DMS153 (cell line): ENCODE measurements around the gene ITPR2.
"Not testable (repeated sequence)": the region's sequence is repeated elsewhere in the genome, so short reads cannot be mapped to it uniquely, and the experiment has no call there.

Source experiments
- DNase-seq: peaks from one replicate; lab custom pipeline; 2025; lab: John Stamatoyannopoulos, UW

Gene ITPR2

DNA sequence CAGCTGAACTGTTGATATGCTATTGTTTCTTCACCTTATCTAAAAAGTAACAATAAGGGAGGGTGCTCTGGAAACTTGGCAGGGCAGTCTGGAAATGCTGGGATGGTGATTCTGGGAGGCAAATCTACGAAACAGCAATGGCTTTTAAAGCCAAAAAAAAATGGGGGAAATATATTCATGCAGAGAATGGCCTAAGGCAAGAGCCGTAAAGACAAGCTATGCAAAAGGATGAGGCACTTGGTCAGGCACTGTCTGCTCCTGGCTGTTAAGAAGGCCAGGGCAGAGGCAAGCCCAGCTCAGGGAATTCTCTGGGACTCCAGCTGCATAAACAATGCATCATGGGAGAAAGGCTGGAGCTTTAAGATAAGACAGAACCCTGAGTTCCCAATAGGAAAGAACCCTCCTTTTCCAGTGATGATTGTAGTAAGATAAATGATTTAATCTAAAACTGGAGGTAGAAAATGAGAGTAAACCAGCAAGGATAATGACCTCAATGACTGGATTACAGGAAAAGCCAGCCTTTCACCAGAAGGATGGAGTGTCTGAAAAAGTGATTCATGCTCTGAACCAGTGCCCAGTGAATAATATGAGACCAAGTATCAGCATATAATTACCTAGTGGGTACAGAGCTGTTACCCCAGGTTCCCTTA, 46.0 kb downstream of the ITPR2 start:
- DNase-seq = no peak

DNA sequence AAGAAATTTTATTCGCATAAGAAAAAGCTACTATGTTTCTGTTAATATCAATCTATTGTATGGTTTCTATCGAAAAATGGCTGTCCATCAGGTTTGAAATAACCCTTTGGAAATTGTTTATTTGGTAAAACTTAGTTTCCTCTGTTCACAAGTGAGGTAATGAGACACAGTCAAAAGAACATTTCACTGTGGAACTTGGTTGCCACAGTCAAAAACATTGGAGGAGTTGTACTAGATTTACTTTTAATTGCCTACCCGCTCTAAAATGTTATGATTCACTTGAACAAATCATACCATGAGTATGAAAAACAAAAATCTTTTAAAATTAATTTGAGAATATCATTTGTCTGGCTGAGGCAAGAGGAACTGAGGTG, 46.5 kb downstream of the ITPR2 start:
- DNase-seq = no peak

DNA sequence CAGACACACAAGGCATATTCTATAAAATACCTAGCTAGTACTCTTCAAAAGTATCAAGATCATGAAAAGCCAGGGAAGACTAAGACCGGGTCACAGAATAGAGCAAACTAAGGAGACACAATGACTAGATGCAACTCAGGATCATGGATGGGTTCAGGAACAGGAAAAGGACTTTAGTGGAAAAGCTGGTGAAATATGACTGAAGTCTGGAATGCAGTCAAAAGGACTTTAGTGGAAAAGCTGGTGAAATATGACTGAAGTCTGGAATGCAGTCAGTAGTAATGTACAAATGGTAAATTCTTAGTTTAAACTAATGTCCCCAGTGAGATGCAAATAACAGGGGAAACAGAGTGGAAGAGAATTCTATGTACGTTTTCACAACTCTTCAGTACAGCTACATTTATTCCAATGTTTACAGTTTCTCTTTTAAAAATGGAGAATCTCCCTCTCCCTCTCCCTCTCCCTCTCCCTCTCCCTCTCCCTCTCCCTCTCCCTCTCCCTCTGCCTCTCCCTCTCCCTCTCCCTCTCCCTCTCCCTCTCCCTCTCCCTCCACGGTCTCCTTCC, 49.1 kb downstream of the ITPR2 start:
- not testable (repeated sequence) for DNase-seq

GRCh38 chr12:26783131-26783526, 49.9 kb downstream of the ITPR2 start:
- DNase-seq = no peak

- no peak for DNase-seq
Measured at GRCh38 chr12:26782372-26783130, 50.4 kb downstream of the ITPR2 start.

DNA sequence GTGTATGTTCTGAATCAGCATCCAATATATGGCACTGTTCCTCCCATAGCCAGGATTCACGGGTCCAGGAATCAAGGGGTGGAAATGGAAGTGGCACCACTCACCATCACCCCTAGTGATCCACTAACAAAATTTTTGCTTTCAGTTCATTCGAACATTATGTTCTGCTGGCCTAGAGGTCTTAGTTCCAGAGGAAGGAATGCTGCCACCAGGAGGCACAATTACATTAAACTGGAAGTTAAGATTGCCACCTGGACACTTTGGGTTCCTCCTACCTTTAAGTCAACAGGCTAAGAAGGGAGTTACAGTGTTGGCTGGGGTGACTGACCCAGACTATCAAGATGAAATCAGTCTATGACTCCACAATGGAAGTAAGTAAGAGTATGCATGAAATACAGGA, 52.3 kb downstream of the ITPR2 start:
- DNase-seq = not testable (repeated sequence)

DNA sequence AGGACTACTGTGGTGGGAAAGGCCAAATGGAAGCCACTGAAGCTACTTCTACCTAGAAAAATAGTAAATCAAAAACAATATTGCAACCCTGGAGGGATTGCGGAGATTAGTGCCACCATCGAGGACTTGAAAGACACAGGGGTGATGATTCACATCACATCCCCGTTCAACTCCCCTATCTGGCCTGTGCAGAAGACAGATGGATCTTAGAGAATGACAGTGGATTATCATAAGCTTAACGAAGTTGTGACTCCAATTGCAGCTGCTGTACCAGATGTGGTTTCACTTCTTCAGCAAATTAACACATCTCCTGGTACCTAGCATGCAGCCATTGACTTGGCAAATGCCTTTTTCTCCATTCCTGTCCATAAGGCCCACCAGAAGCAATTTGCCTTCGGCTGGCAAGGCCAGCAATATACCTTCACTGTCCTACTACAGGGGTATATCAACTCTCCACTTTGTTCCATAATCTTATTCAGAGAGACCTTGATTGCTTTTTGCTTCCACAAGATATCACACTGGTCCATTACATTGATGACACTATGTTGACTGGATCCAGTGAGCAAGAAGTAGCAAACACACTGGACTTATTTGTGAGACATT, 54.7 kb downstream of the ITPR2 start:
- not testable (repeated sequence) for DNase-seq

GRCh38 chr12:26777236-26777635, 55.8 kb downstream of the ITPR2 start:
- no peak for DNase-seq

DNA sequence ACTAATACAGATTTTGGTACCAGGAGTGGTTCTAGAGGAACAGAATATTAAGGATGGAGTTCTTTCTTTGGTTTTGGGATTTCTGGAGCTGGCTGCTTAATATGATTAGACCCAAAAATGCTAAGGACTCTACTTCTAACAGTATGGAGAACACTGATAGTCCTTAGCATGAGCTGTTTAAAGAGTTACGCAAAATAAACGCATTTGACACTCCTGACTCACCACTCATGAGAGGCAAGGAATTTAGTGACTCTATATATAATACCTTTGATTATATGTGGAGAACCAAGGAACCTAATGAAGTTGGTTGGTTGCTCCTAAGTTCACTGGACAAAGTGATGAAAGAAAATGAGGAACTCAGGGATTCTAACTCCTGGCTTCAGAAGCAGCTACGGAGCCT, 57.0 kb downstream of the ITPR2 start:
- DNase-seq = not testable (repeated sequence)

GRCh38 chr12:26773313-26774104, 59.5 kb downstream of the ITPR2 start:
- DNase-seq = no peak

DNA sequence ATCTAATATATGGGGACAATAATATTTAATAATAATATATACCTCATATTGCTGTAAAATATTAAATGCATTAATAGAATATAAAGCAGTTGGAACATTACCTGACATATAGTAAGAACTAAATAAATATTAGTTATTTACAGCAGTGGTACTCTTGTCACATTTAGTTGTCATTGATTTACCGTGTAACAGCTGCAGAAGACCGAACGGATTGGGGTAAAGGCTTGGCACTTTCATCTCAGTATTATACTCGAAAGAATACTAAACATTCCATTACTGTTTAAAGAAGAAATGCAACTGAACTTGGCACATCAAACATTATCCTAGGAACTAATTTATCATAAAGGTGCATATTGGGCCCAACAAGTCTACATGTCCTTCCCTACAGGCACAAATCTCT, 61.1 kb downstream of the ITPR2 start:
- DNase-seq = no peak

DNA sequence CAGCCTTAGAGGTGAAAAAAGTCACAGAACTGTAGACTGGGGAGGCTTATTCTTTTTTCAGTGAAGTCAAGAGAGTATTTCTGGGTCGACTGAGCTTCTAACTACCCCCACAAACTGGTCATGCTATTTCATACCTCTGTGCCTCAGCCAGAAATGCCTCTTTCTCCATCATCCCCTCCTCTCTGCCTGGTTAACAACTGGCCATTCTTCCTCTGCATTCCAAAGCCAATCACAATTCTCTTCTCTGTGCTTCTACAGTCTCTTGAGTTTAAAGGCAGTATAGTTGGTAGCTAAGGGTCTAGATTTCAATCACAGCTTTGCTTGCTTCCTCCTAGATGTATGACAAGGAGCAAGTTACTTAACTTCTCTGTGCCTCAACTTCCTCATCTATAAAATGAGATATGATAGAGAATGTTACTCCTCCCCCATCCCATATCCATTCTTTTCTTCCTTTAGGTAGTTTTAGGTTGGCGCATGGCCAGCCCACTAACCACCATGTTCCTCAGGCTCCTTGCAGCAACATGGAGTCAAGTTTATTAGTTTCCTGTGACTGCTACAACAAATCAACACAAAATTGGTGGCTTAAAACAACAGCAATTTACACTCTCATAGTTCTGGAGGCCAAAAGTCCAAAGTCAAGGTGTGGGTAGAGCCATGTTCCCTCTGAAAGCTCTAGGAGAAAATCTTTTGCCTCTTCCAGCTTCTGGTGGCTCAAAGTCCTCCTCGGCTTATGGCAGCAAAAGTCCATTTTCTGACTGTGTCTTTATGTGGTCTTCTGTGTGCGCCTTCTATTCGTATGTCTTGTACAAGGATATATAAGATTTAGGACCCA, 62.5 kb downstream of the ITPR2 start:
- DNase-seq = no peak

DNA sequence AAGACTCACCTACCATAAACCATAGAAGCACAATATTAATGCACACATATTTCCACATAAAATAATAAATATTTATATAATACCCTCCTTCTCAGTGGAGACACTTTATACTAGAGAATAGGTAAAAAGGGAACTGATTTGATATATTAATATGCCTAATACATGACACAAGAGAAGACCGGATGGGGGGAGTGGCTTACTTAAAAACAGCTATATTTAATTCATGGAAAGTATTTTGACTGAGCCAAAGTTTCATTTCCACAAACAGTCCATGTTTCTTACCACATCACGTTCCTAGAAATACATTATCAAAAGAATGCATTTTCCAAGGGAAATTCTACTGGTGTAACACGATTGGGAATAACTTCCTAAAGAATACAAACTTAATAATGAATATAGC, 63.4 kb downstream of the ITPR2 start:
- DNase-seq = no peak

- peak; percentile 45 for DNase-seq
Measured at GRCh38 chr12:26768611-26769603, 64.1 kb downstream of the ITPR2 start.

GRCh38 chr12:26767865-26768264, 65.1 kb downstream of the ITPR2 start:
- no peak for DNase-seq

- DNase-seq = no peak
Measured at GRCh38 chr12:26767116-26767515, 65.9 kb downstream of the ITPR2 start.

DNA sequence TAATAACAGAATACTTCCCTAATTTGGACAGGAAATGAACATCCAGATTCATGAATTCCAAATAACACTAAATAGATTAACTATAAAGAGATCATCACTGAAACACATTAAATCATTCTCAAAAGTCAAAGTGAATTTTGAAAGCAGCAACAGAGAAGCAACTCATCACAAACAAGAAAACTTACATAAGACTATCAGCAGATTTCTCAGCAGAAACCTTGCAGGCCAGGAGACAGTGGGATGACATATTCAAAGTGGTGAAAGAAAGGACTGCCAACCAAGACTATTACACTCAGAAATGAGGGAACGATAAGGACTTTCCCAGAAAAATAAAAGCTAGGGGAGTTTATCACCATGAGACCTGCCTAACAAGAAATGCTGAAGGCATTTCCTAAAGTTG, 70.8 kb downstream of the ITPR2 start:
- no peak for DNase-seq

DNA sequence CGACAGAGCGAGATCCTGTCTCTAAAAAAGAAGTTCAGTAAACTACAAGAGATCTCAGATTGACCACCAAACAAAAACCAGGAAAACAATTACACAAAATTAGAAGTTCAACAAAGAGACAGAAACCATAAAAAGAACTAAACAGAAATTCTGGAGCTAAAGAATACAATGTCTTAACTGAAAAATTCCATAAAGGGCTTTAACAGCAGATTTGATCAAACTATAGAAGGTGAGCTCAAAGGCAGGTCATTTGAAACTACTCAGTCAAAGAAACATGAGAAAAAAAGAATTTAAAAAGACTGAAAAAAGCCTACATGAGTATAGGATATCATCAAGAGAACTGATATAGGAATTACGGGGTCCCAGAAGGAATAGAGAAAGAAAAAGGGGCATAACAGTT, 71.2 kb downstream of the ITPR2 start:
- no peak for DNase-seq

DNA sequence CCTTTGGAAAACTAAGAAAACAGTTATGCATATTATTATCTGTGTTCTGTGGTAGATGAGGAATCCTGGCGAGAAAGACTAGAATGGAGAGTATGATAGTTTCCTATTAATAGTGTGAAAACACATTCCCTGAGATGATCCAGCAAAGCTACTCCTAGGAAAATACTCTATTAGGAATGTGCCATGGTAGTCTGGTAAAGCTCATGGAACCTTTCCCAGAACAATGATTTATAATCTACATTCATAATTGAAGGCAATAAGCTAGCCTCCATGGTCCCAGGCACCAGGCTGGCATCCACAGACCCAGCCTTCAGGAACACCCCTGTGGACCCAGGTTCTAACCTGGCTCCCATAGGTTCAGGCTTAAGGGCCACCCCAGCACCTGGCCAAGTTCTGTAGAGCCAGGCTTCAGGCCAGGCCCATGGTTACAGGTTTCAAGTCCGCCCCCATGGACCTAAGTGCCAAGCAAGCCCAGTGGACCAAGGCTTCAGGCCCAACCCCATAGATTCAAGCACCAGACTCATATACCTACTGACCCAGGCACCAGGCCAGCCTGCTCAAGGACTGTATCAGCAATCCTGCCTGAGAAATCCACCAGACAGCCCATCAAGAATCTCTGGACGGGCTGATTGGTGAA, 72.2 kb downstream of the ITPR2 start:
- DNase-seq = no peak

DNA sequence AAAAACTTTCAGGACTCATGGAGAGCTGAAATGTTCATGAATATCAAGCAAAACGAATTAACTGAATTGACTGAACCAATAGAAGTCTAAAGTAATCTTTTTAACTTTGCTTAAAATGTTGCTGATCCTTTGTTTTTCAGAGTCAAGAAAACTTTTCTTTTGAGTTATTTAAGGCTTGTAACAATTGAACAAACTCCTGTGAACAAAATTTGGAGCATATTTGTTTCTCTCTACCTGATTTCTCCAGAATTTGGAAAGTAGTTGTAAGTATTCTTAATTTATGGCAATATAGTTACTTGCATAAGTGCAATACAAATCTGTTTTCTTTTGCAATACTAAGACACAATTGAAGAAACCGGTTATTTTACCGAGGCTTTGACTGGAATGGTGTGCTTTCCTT, 77.6 kb downstream of the ITPR2 start:
- DNase-seq = not testable (repeated sequence)
